ENCODE measurements around the gene GRK5. TPM values are rescaled to one million over a fixed set of nuclear protein-coding genes. Genes with fewer than 3 reads are reported as not detected.

GRK5 gene
- total and polyA plus RNA-seq, 12 donors: 9.3 to 96.4 (median 21.5) TPM

DNA sequence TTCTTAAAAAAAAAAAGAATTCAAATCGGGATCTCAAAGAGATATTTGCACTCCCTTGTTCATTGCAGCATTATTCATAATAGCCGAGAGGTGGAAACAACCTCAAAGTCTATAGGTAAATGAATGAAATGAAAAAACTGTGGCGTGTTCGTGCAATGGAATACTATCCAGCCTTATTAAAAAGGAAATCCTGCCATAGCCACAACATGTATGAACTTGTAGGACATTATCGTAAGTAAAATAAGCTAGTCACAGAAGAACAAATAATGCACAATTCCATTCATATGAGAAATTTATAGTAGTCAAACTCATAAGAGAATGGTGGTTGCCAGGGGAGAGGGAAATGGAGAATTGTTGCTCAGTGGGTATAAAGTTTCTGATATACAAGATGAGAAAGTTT, 37.9 kb downstream of the GRK5 start:
- H3K4me1 ChIP-seq (replicated peaks in 1 of 2): peaks cover 4 to 10% of the 10 kb centered on the region in 2 donors
- 94 to 96% (median 95%) methylated on average over 5 of the region's 5 CpGs for WGBS, 4 donors

DNA sequence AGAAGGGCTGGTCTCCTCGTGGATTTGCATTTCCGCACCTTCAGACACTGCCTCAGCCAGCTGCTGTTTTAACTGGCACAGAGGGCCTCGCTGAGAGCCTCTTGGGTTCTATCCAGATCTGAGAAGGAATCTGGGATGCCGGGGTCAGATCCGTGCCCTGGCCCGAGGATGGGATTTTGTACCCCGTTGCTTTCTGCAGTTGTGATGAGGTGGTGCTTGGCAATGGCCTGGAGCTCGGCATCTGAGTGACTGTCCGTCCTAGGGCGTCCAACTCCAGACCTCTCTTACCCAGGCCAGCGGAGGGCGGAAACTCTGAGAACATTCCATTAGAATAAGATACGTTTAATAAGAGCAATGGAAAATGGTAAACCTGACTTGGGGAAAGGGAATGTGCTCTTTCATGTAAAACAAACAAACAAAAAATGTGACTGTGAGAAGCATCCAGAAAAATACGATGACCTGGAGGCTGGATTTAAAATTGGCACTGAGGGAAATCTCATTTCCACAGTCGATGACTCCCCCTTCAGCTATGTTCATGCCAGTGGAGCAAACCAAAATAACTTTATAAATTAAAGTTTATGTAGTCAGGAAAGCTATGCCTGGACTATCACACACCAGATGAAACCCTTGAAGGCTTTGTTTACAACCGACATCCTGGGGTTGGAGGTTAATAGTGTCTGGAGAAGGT, 39.6 kb downstream of the GRK5 start:
- 68 to 79% (median 72%) methylated on average over 16 of the region's 16 CpGs for WGBS, 4 donors
- peak in 4 of 7 donors; percentile 29 to 63 (median 43) for DNase-seq
- no peaks in the 10 kb centered on the region for H3K36me3 ChIP-seq (replicated peaks in 1 of 2)
- no peaks in the 10 kb centered on the region for H3K27me3 ChIP-seq
- peaks cover 19 to 27% of the 10 kb centered on the region in 2 donors for H3K4me1 ChIP-seq (replicated peaks in 1 of 2)
- intact Hi-C loops (cut with DNase I): no loop called here
- TF ChIP-seq POLR2A (IDR thresholded peaks at IDR 0.05): no peak
- TF ChIP-seq, protein P1, sequence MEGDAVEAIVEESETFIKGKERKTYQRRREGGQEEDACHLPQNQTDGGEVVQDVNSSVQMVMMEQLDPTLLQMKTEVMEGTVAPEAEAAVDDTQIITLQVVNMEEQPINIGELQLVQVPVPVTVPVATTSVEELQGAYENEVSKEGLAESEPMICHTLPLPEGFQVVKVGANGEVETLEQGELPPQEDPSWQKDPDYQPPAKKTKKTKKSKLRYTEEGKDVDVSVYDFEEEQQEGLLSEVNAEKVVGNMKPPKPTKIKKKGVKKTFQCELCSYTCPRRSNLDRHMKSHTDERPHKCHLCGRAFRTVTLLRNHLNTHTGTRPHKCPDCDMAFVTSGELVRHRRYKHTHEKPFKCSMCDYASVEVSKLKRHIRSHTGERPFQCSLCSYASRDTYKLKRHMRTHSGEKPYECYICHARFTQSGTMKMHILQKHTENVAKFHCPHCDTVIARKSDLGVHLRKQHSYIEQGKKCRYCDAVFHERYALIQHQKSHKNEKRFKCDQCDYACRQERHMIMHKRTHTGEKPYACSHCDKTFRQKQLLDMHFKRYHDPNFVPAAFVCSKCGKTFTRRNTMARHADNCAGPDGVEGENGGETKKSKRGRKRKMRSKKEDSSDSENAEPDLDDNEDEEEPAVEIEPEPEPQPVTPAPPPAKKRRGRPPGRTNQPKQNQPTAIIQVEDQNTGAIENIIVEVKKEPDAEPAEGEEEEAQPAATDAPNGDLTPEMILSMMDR (IDR thresholded peaks at IDR 0.05): no peak
- no peak overlapping the region for H3K4me3 ChIP-seq
- peak overlapping the region in 2 of 5 donors; percentile 55 to 70 for H3K27ac ChIP-seq
- H3K9me3 ChIP-seq (replicated peaks in 1 of 3): no peaks in the 10 kb centered on the region

More for the DNA sequence above, 37.9 kb downstream of the GRK5 start:
- DNase-seq: no peak
- Histone ChIP-seq H3K9me3 (replicated peaks in 1 of 3) (no peaks in the 10 kb centered on the region), H3K27ac (no peak overlapping the region), H3K27me3 (no peaks in the 10 kb centered on the region), H3K36me3 (replicated peaks in 1 of 2) (no peaks in the 10 kb centered on the region), H3K4me3 (no peak overlapping the region)
- TF ChIP-seq, protein P1 (IDR thresholded peaks at IDR 0.05): no peak
- no peak for TF ChIP-seq POLR2A (IDR thresholded peaks at IDR 0.05)
- intact Hi-C loops (cut with DNase I): no loop called here

DNA sequence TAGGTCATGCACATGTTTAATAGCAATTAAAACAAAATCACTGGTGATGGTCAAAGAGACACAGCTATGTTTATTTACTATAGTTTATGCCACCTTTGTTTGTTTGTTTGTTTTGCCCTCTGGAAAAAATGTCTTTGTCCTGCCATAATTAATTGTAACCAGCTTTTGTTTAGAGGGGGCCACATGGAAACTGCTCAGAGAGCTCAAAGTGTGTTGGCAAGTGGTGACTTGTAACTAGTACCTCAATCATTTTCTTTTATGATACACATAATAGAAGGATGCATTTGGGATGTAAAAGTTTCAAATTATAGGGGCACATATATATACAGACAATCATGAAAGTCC, 40.2 kb downstream of the GRK5 start:
- H3K27me3 ChIP-seq: no peaks in the 10 kb centered on the region
- no peaks in the 10 kb centered on the region for H3K36me3 ChIP-seq (replicated peaks in 1 of 2)
- no peaks in the 10 kb centered on the region for H3K9me3 ChIP-seq (replicated peaks in 1 of 3)
- peaks cover 22 to 32% of the 10 kb centered on the region in 2 donors for H3K4me1 ChIP-seq (replicated peaks in 1 of 2)
- TF ChIP-seq, protein P1 (IDR thresholded peaks at IDR 0.05): no peak
- TF ChIP-seq POLR2A (IDR thresholded peaks at IDR 0.05): no peak
- no peak for DNase-seq
- H3K27ac ChIP-seq: peak overlapping the region in 2 of 5 donors; percentile 26 to 70
- no peak overlapping the region for H3K4me3 ChIP-seq
- intact Hi-C loops (cut with DNase I): no loop called here

DNA sequence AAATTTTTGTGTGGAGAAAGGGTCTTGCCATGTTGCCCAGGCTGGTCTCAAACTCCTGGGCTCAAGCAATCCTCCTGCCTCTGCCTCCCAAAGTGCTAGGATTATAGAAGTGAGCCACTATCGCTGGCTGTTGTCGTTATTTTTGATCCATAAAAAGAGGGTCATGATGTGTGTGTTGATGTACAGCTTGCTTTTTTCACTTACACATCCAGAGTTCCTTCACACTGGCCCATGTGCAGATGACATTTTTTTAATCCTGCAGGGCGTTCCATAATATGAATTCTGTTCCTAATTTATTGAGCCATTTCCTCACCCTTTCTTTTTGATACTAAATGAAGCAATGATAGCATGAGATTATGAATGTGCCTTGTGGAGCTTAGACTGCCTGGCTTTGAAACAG, 40.8 kb downstream of the GRK5 start:
- H3K9me3 ChIP-seq (replicated peaks in 1 of 3): no peaks in the 10 kb centered on the region
- 93 to 98% (median 94%) methylated on average over 3 of the region's 3 CpGs for WGBS, 4 donors
- peaks cover 28 to 39% of the 10 kb centered on the region in 2 donors for H3K4me1 ChIP-seq (replicated peaks in 1 of 2)
- H3K36me3 ChIP-seq (replicated peaks in 1 of 2): no peaks in the 10 kb centered on the region
- no peak overlapping the region for H3K4me3 ChIP-seq
- DNase-seq: no peak
- H3K27ac ChIP-seq: no peak overlapping the region
- no peaks in the 10 kb centered on the region for H3K27me3 ChIP-seq
- TF ChIP-seq, protein P1 (IDR thresholded peaks at IDR 0.05): no peak
- TF ChIP-seq POLR2A (IDR thresholded peaks at IDR 0.05): no peak
- intact Hi-C loops (cut with DNase I): no loop called here
